Naive B cell (primary cell): Measurements from ENCODE around the gene RPLP1. TPM values are rescaled to one million over a fixed set of nuclear protein-coding genes. Genes with fewer than 3 reads are reported as not detected.

Source experiments
- ATAC-seq, 2 donors: fragments of 150-1000 bp; cut with Tn5 transposase; 2 replicates each; pipeline ENCODE4 v1.10.0; 2021; ENCODE audit warnings: low read depth in 2 of 2, mild to moderate bottlenecking in 2 of 2, moderate library complexity in 2 of 2
- DNase-seq: peaks from one replicate; pipeline ENCODE4 v3.0.0; 2022
- H3K27ac Mint-ChIP-seq, 6 donors: one replicate each; pipeline ENCODE4 v1.8.0; 2020 to 2022; ENCODE audit warnings: mild to moderate bottlenecking in 6 of 6, mixed read lengths in 6 of 6, moderate library complexity in 5 of 6, inconsistent platforms in 2 of 6
- H3K27me3 Mint-ChIP-seq, 3 donors: one replicate each; pipeline ENCODE4 v1.8.0; 2021 to 2022; ENCODE audit warnings: mixed read lengths in 3 of 3, mild to moderate bottlenecking in 1 of 3
- H3K36me3 Mint-ChIP-seq, 2 donors: one replicate each; pipeline ENCODE4 v1.8.0; 2020 to 2022; ENCODE audit warnings: mixed read lengths in 2 of 2, inconsistent platforms in 1 of 2, mild to moderate bottlenecking in 1 of 2
- H3K4me1 Mint-ChIP-seq, 3 donors: one replicate each; pipeline ENCODE4 v1.8.0; 2020 to 2022; ENCODE audit warnings: mixed read lengths in 3 of 3, inconsistent platforms in 1 of 3, mild to moderate bottlenecking in 1 of 3, moderate library complexity in 1 of 3
- H3K4me3 Mint-ChIP-seq, 8 donors: one replicate each; pipeline ENCODE4 v1.8.0; 2020 to 2022; ENCODE audit warnings: mild to moderate bottlenecking in 8 of 8, mixed read lengths in 8 of 8, moderate library complexity in 8 of 8, inconsistent platforms in 2 of 8
- H3K9me3 Mint-ChIP-seq, 7 donors: one replicate each; pipeline ENCODE4 v1.8.0; 2020 to 2022; ENCODE audit warnings: mixed read lengths in 7 of 7, mild to moderate bottlenecking in 5 of 7, inconsistent platforms in 2 of 7, moderate library complexity in 1 of 7
- polyA plus RNA-seq, 6 donors: library from polyadenylated mRNA; unstranded; fragments of 300-500 nt; fragmentation: Illumina TruSeq; gene quantifications; one replicate each; pipeline ENCODE4 v1.2.3, GENCODE V29; 2021; ENCODE audit warnings: low read depth in 6 of 6

The RPLP1 gene
- polyA plus RNA-seq, 6 donors from 2014 or later, result 1,064 to 2,586 (median 2,135) TPM

DNA sequence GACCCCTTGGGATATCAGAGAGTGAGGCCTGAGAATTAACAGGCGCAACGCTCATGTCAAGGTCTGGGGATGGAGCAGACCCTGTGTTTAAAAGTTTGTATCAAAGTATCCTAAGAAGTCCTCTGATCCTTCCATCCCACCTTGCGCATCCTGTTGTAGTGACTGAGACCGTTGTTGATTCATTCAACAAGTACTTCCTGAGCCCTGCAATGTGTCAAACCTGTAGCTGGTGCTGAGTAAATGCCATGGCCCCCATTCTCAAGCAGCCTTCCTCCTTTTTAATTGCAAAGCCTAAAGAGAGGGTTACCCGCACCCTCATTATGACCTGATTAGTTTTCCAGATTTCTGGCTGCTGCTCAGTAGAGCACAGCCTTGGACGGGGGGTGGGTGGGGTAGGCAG is 46.4 kb downstream of the RPLP1 start:
- Mint-ChIP-seq H3K27me3 (peaks cover 0 to 30% (median 12%) of the 10 kb centered on the region in 3 donors), H3K27ac (no peak overlapping the region), H3K9me3 (no peaks in the 10 kb centered on the region), H3K36me3 (no peaks in the 10 kb centered on the region), H3K4me1 (no peaks in the 10 kb centered on the region), H3K4me3 (no peak overlapping the region)
- no peak for ATAC-seq
- no peak for DNase-seq

DNA sequence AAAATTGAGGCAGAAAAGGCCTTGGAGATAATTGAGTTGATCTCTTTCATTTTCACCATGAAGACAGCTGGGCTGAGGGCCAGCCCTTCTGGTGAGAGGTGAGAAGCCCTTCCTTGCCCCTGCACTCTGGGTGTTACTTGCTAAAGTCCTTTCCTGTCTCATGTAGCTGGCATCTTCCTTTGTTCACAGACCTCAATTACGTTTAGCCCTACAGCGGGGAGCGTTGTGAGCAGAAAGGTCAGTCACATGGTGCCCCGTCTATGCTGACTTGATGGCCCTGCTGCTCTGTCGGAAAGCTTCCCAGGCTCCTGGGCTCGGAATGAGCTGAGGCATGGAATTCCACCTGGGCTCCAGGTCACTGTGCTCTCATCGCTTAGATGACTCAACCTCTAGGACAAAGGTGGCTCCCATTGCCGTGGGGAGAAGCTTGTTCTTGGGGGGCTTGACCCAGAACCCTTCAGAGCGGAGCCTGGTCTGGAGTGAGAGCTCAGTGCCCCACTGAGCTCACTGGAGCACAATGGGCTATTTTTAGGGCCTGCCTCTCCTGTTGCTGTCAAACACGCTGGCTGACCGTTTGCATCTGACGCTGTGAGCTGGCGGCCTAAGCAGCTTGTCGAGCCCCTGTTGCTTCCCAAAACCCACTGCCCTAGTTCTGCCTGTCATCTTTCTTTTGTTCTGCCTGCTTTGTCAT is 47.0 kb downstream of the RPLP1 start:
- Mint-ChIP-seq H3K9me3 (no peaks in the 10 kb centered on the region), H3K4me1 (no peaks in the 10 kb centered on the region), H3K27ac (peak overlapping the region in 1 of 6 donors; percentile 42), H3K4me3 (no peak overlapping the region), H3K27me3 (peaks cover 0 to 37% (median 16%) of the 10 kb centered on the region in 3 donors), H3K36me3 (no peaks in the 10 kb centered on the region)
- ATAC-seq, result no peak
- DNase-seq, result no peak

DNA sequence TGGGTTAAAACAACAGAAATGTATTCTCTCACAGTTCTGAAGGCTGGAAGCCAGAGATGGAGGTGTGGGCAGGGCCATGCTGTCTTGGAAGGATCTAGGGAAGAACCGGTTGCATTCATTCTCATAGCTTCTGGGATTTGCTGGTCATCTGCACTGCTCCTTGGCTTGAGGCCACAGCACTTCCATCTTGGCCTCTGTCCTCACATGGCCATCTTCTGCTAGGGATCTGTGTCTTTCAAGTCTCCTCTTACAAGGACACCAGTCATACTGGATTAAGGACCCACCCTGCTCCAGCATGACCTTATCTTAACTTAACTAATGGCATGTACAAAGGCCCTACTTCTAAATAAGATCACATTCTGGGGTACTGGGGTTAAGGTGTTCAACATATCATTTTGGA is 47.7 kb downstream of the RPLP1 start:
- ATAC-seq (no peak), DNase-seq (no peak)
- Mint-ChIP-seq H3K36me3 (no peaks in the 10 kb centered on the region), H3K9me3 (no peaks in the 10 kb centered on the region), H3K27ac (peak overlapping the region in 1 of 6 donors; percentile 6), H3K4me1 (no peaks in the 10 kb centered on the region), H3K27me3 (peaks cover 0 to 40% (median 16%) of the 10 kb centered on the region in 3 donors), H3K4me3 (peak overlapping the region in 1 of 8 donors; percentile 29)

DNA sequence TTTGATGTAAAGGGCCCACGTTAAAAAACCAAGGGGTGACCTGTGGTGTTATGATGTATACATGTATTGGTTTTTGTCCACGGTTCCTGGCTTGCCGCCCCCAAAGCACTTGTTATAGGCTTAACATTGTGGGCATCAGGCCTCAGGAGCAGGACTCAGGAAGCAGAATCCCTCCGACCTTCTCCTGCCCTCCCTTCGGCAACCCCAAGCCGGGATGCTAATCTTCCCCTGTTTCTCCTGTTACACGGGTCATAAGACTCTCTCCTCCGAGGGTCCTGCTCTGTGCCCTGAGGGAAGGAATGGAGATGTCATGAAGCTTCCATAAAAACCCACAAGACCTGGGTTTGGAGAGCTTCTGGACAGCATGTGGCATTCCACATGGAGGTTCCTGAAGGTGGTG is 48.8 kb downstream of the RPLP1 start:
- Mint-ChIP-seq H3K27ac (no peak overlapping the region), H3K4me1 (no peaks in the 10 kb centered on the region), H3K36me3 (no peaks in the 10 kb centered on the region), H3K9me3 (no peaks in the 10 kb centered on the region), H3K4me3 (no peak overlapping the region), H3K27me3 (peaks cover 0 to 40% (median 16%) of the 10 kb centered on the region in 3 donors)
- ATAC-seq (no peak), DNase-seq (no peak)

DNA sequence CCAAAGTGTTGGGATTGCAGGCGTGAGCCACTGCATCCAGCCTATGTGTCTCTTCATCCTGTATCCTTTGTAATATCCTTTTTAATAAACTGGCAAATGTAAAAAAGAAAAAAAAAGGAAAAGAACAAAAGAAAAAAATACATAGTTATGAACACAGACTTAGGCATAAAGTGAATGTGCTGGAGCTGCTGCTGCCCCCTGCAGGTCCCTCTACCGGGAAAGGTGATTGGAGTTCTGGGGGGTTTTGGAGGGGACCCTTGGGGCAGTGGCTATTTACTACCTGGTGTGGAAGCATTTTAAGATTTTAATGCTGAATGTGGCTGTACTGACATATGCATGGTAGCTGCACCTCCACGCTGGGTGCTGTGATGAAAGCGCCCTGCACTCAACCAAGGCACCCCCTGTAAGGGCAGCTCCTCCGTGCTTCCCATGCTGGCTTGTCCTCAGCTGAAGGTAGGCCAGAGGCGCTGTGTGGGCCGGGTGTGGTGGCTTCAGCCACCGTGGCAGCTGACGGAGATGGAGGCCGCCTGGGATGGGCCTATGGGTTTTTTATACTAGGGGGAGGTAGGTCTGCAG is 49.9 kb downstream of the RPLP1 start:
- Mint-ChIP-seq H3K4me3 (no peak overlapping the region), H3K9me3 (no peaks in the 10 kb centered on the region), H3K4me1 (no peaks in the 10 kb centered on the region), H3K36me3 (no peaks in the 10 kb centered on the region), H3K27me3 (peaks cover 0 to 43% (median 16%) of the 10 kb centered on the region in 3 donors), H3K27ac (peak overlapping the region in 1 of 6 donors; percentile 12)
- ATAC-seq, result no peak
- DNase-seq, result no peak

DNA sequence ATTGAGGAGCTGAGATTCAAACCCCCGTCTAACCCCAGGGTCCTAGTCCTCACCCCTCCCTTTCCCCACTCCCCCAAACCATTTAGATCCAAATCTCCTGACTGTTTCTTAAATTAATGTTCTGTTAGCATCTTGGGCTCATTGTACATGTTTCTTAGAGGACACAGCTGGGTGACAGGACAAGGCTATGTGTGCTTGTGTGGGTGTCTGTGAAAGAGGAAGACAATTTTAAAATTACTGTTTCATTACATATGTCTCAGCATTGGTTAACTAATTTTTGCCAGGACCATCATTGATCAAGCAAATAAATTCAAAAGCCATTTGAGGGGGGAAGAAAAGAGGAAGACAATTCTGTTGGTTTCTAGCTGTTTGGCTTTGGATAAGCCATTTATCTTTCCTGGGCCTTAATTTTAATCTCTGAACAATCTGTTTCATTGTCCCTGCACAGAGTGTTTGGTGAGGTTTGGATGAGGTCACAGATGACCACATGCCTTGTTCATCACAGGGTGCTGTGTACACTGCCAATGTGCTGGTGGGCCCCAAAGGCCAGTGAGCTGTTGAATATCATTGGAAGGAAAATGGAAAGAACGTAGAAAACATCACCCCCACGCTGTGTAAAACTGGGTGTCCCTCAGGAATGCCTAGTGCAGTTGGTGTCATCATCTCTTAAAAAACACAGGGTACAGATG is 51.9 kb downstream of the RPLP1 start:
- H3K27me3 Mint-ChIP-seq, result peaks cover 7 to 56% (median 18%) of the 10 kb centered on the region in 3 donors
- peak overlapping the region in 1 of 8 donors; percentile 52 for H3K4me3 Mint-ChIP-seq
- no peaks in the 10 kb centered on the region for H3K9me3 Mint-ChIP-seq
- DNase-seq (no peak), ATAC-seq (no peak)
- H3K27ac Mint-ChIP-seq, result no peak overlapping the region
- no peaks in the 10 kb centered on the region for H3K4me1 Mint-ChIP-seq
- peaks cover 0 to 6% of the 10 kb centered on the region in 2 donors for H3K36me3 Mint-ChIP-seq

Other genes with a start within 250 kb of the RPLP1 start
- gene PAQR5, start 153.9 kb upstream of the RPLP1 start, polyA plus RNA-seq, result not detected
- under 1 TPM in 1 of 6 donors, not detected in 5; 0.17 TPM for gene KIF23, start 38.5 kb upstream of the RPLP1 start, polyA plus RNA-seq